Neural progenitor cell (in vitro differentiated cells): ENCODE measurements around the gene RSPH9.

ENCODE experiments used
- EZH2 ChIP-seq: fragments of 200-600 bp; sonication (generic); IDR thresholded peaks from 2 replicates; pipeline ENCODE4 v1.6.1; 2017; ENCODE audit warnings: antibody characterized with exemption, mild to moderate bottlenecking, moderate library complexity
- EZH2phosphoT487 ChIP-seq: fragments of 200-600 bp; sonication (generic); IDR thresholded peaks from 2 replicates; pipeline ENCODE4 v1.6.1; 2017; ENCODE audit warnings: antibody characterized with exemption
- TF ChIP-seq, protein P1 (sequence below): fragments of 200-600 bp; sonication (generic); IDR thresholded peaks from 2 replicates; pipeline ENCODE4 v1.5.1; 2017; ENCODE audit warnings: antibody characterized with exemption, mild to moderate bottlenecking

GRCh38 chr6:43624786-43625288, 20.0 kb upstream of the RSPH9 start:
- TF ChIP-seq, protein P1, sequence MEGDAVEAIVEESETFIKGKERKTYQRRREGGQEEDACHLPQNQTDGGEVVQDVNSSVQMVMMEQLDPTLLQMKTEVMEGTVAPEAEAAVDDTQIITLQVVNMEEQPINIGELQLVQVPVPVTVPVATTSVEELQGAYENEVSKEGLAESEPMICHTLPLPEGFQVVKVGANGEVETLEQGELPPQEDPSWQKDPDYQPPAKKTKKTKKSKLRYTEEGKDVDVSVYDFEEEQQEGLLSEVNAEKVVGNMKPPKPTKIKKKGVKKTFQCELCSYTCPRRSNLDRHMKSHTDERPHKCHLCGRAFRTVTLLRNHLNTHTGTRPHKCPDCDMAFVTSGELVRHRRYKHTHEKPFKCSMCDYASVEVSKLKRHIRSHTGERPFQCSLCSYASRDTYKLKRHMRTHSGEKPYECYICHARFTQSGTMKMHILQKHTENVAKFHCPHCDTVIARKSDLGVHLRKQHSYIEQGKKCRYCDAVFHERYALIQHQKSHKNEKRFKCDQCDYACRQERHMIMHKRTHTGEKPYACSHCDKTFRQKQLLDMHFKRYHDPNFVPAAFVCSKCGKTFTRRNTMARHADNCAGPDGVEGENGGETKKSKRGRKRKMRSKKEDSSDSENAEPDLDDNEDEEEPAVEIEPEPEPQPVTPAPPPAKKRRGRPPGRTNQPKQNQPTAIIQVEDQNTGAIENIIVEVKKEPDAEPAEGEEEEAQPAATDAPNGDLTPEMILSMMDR = no peak
- TF ChIP-seq EZH2 (no peak), EZH2phosphoT487 (no peak)
